Spleen (tissue), 7 donors: Measurements from ENCODE around the gene CFAP54.

Experiments
- POLR2A ChIP-seq, 3 donors: fragments of 450-650 bp; IDR thresholded peaks; one replicate each; pipeline ENCODE4 v1.5.1; 2017; ENCODE audit warnings: antibody characterized with exemption in 3 of 3, mild to moderate bottlenecking in 1 of 3
- POLR2AphosphoS5 ChIP-seq, 3 donors: sonication (generic); formaldehyde crosslinking; IDR thresholded peaks; one replicate each; pipeline ENCODE4 v1.5.1; 2017; ENCODE audit warnings: antibody characterized with exemption in 3 of 3
- TF ChIP-seq, protein P1 (sequence below), 11 experiments: fragments of 200-600 bp in 7 of 11; fragments of 450-650 bp in 4 of 11; sonication (generic) in 4 of 11; IDR thresholded peaks in 8 of 11; conservative IDR thresholded peaks in 3 of 11; 1 replicate in 7 of 11; 2 replicates in 4 of 11; pipeline versions ENCODE4 v1.4.0 to v1.8.0; 2016 to 2021; ENCODE audit warnings: antibody characterized with exemption in 11 of 11, inconsistent platforms in 4 of 11, mild to moderate bottlenecking in 1 of 11
- donor health status: DM: no; HTN: no; CAD: no; lungs with moderate emphysema.
- donor health status: DM: no; HTN: no; CAD: no.
- donor health status: DM: no; HTN: no; CAD: no.

DNA sequence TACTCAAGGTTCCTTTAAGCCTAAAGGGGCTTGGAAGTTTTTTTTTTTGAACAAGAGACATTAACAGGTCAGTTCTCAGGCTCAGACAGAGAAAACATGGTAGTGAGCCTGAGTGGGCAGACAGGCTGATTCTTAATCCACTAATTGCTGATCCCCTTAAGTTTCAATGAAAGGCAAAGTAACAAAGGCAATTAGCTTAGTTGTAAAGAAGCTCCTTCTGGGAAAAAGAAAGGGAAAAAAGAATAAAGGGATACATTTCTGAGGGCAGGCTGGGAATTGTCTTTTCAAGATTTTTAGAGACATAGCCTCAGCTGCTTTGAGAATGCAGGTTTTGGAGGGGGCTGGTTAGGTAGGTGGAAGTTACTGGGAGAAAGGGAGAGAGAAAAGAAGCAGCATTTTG, 133.8 kb downstream of the CFAP54 start:
- TF ChIP-seq, protein P1, sequence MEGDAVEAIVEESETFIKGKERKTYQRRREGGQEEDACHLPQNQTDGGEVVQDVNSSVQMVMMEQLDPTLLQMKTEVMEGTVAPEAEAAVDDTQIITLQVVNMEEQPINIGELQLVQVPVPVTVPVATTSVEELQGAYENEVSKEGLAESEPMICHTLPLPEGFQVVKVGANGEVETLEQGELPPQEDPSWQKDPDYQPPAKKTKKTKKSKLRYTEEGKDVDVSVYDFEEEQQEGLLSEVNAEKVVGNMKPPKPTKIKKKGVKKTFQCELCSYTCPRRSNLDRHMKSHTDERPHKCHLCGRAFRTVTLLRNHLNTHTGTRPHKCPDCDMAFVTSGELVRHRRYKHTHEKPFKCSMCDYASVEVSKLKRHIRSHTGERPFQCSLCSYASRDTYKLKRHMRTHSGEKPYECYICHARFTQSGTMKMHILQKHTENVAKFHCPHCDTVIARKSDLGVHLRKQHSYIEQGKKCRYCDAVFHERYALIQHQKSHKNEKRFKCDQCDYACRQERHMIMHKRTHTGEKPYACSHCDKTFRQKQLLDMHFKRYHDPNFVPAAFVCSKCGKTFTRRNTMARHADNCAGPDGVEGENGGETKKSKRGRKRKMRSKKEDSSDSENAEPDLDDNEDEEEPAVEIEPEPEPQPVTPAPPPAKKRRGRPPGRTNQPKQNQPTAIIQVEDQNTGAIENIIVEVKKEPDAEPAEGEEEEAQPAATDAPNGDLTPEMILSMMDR (IDR thresholded peaks at IDR 0.05 in 8 of 11, conservative IDR thresholded peaks at IDR 0.05 in 3 of 11) = no peak
- TF ChIP-seq POLR2A (IDR thresholded peaks at IDR 0.05) (no peak), POLR2AphosphoS5 (IDR thresholded peaks at IDR 0.05) (no peak)
